EH (cell line): Measurements from ENCODE around the gene SNTG2.

ENCODE experiments used
- DNase-seq: peaks from one replicate; pipeline ENCODE4 v3.0.0-alpha.2; 2015; ENCODE audit warnings: low read depth

The SNTG2 gene

GRCh38 chr2:1283020-1283801 lies 332.6 kb downstream of the SNTG2 start:
- no peak for DNase-seq

GRCh38 chr2:1283871-1284270 lies 333.2 kb downstream of the SNTG2 start:
- no peak for DNase-seq

- DNase-seq: no peak
Observed at GRCh38 chr2:1286929-1287328, 336.3 kb downstream of the SNTG2 start.

- no peak for DNase-seq
Observed at GRCh38 chr2:1287427-1287826, 336.8 kb downstream of the SNTG2 start.

DNA sequence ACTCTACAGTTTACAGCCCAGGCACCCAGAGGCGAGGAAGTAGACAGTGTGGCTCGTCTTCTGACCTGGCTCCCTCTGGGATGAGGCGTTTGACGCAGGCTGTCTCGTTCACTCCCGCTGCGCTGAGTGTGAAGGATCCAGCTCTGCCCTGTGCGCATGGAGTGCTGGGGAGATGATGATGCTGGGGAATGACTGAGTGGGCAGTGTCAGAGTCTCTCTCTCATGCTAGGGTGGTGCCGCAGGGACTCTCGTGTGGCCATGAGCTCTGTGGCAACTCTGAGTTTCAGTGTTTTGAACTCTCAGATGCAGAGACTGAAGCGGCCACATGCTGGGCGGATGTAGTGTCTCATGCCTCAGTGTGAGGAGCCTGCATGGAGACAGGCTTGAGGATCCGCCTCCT lies 344.3 kb downstream of the SNTG2 start:
- no peak for DNase-seq

DNA sequence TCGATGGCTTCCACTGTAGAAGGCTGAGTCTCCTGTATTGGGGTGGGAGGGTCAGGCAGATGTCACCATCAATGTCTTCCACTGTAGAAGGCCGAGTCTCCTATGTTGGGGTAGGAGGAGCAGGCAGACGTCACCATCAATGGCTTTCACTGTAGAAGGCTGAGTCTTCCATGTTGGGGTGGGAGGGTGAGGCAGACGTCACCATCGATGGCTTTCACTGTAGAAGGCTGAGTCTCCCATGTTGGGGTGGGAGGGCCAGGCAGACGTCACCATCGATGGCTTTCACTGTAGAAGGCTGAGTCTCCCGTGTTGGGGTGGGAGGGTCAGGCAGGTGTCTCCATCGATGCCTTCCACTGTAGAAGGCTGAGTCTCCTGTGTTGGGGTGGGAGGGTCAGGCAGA lies 345.1 kb downstream of the SNTG2 start:
- DNase-seq: no peak

GRCh38 chr2:1297372-1298159 lies 346.9 kb downstream of the SNTG2 start:
- no peak for DNase-seq

- DNase-seq: no peak
Observed at GRCh38 chr2:1299043-1299442, 348.4 kb downstream of the SNTG2 start.

GRCh38 chr2:1300284-1300683 lies 349.6 kb downstream of the SNTG2 start:
- no peak for DNase-seq

DNA sequence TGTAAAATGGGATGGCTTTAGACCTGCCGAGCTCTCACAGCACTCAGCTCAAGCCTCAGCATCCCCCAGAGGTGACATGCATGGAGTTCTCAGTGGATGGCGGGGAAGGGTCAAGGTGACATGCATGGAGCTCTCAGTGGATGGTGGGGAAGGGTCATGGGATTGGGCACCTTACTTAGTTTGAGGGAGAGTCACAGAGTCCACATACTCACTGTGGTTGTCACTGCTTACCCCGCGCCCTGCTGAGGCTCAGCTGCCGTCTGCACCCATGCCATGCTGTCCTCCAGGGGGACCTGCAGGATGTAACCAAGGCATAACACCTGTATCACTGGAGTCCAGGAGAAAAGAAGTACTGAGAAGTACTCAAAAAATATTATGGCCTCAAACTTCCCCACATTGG lies 350.4 kb downstream of the SNTG2 start:
- no peak for DNase-seq

DNA sequence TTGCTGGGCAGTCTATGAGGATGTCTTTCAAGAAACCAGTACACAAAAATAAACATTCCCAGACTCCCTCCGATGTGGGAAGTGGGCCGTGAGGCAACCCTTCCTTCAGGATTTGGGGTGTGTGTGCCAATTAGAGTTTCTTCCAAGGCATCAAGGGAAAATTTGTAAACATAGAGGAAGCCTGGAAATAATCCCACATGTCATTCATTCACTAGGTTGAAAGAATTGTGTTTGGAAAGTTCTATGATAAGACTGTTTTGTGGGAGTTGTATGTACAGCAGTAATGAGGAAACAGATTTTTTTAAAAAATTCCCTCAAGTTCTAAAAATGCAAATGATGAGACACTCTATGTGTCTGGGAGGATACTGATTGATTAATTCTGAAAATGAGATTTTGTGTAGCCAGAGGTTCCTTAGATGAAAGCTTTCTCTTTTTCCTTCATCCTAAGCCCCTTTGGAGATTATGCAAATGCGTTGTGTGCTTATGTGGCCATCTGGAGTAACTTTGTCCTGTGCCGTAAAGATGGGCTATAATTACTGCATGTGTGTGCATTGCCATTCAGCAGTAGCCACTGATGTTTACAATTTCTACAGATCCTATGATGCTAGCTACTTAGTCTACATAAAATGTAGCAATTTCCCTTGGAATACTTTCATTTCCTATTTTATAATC lies 354.8 kb downstream of the SNTG2 start:
- DNase-seq: no peak

DNA sequence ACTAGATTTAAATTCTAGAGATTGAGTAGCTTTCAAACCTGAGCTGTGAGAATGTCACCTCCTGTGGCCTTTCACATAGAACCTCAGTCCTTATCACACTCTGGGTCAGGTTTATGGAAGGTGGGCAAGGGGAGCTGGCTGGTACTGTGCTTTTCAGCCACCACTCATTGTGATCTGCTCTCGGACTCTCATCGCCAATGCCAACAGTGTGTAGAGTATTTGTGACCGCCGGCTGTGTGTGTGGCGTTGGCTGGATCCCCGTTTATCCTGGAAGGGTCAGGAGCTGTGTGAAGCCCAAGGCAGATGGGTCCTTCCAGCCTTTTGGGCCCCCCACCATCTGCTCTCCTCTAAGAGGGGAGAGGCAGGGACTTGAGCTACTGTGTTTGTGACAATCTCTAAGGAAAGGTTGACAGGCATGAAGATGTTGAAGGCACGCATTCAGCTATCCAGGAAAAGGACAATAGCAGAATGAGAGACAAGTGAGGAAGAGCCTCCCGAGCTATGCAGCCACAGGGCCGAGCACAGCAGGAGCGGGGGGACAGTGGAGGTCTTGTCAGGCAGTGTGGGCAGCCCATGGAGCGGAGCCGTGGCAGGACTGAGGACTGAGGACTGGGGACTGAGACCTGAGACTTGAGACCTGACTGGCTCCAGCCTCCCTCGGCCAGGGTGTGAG lies 355.5 kb downstream of the SNTG2 start:
- no peak for DNase-seq

GRCh38 chr2:1306687-1307516 lies 356.3 kb downstream of the SNTG2 start:
- DNase-seq: no peak

GRCh38 chr2:1307670-1308069 lies 357.0 kb downstream of the SNTG2 start:
- DNase-seq: no peak

GRCh38 chr2:1308678-1309077 lies 358.0 kb downstream of the SNTG2 start:
- no peak for DNase-seq

- no peak for DNase-seq
Observed at GRCh38 chr2:1309507-1309906, 358.9 kb downstream of the SNTG2 start.

GRCh38 chr2:1310202-1310601 lies 359.6 kb downstream of the SNTG2 start:
- DNase-seq: no peak

DNA sequence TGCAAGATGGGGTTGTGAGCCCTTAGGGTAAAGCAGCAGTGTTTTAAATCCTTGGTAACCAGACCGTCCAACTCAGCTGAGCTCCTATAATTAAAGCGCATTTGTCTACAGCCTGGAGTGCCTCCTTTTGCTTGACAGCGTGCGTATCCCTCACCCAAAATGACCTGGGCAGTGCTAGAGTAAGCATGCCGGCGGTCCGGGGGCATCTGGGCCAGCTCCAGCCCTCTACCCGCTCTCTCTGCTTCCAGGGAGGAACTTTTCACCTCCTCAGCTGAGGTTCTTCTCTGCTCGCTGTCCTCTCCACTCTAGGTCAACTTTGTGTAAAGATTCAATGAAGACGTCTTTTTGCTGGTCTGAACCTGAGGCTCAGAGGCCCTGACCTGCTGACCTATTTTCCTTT lies 360.2 kb downstream of the SNTG2 start:
- DNase-seq: no peak

DNA sequence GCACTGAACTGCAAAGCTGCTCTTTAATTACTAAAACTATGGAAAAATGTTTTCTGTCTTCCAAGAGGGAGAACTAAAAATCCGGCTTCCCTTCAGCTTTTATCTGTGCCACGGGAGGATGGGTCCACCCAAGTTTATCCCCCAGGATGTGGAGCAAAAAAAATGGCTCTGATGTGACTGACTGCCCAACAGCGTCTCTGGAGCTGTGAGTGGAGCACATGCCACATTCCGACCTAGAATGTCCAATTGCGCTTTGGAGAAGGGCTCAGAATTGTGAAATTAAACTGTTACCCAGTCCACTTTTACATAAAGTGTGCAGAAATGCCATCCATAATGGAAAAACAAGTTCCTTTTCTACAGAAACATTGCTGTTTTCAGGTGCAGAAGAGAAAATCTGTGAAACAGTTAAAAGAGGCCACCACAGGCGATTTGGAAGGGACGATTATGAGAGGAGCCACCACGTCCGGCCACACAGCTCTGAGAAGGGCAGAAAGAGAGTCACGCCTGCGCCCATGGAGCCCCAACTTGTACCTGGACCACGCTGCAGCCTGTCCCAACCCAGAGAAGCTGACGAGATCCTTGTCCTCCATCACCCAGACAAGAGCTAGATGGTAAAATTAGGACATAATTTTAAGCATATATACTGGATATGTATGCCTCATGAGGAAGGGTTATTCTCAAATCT lies 362.7 kb downstream of the SNTG2 start:
- DNase-seq: no peak

- no peak for DNase-seq
Observed at GRCh38 chr2:1314254-1314653, 363.6 kb downstream of the SNTG2 start.
